Activated CD4-positive, CD25-positive, alpha-beta regulatory T cell (primary cell): ENCODE data around the gene TNFRSF9.

Experiments used
- DNase-seq, 4 experiments: peaks; one replicate each; lab custom pipeline; 2025; lab: John Stamatoyannopoulos, UW

TNFRSF9 gene

DNA sequence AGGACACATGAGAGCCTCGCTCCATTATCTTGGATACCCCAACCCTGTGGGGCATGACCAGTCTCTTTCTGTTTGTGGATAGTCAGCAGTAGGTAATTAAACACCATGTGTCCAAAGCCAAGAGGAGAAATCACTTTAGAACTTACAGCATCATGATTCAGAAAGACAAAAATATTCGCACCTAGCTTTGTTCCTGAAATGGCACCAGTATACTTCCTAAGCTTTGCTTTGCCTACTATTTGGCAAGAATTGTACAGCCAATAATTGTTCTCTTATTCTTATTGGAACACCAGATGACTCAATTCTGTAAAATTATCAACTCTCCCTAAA is 24.2 kb downstream of the TNFRSF9 start:
- DNase-seq = no peak

DNA sequence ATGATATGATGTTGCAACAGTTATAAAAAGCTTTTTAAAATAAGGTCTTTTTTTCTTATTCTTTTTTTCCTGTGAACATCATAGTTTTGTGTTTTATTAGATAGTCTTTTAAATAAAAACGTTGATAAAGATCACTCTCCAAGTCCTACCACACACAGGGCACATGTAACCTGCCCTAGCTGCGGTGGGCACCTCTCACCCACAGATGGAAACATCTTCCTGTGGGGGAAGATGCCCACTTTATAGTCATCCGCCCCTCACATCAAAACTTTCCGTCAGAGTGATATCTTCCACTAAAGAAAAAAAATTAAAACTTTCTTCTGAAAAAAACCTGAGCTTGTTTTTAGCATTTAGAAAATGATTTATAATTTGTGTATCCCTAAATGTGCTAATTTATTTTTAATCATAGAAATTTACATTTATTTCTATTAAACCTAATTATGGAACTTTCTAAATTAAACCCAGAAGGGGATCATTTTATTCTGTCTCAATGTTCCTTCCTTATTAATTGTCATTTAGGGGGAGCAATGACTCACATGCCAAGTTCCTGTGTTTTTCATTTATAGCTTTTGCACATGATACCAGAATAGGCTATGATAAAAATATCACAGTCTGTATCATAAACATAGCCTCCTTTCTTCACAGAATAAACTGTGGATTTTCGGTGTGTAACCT is 24.7 kb downstream of the TNFRSF9 start:
- no peak for DNase-seq

DNA sequence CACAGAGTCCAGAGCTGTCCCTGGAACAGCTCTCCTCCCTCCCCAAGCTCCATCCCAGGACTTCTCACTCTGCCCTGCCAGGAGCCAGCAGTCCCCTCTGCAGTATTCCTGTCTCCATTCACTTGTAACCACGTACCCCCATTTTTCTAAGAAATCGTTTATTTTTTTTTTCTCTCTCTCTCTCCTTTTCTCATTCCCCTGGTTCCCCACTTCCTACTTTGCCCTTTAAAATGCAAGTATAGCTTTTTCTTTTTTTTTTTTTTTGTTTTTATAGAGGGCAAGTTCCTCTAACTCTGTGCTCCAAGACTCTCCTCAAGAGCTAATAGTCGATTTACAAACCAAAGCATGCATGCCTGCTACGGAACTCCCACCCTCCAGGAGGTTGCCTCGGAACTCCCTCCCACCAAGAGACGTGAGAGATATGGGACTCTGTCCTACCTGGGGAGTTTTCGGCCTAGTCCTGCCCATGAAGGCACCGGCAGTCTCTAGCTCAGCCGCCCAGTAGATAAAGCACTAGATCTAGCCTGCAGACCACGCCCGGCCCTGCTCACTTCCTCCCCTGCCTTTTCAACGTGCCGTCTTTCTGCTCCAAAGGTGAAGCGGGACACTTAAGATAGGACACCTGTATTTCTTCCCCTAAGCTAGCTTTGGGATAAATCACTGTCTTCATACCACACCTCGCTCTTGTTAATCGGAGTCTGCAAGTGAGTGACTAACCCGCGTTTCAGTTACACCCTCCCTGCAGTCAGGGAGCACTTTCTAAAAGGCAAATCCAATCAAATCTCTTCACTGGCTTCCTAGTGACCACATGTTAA is 27.7 kb downstream of the TNFRSF9 start:
- DNase-seq = peak in 1 of 4 experiments; percentile 3

DNA sequence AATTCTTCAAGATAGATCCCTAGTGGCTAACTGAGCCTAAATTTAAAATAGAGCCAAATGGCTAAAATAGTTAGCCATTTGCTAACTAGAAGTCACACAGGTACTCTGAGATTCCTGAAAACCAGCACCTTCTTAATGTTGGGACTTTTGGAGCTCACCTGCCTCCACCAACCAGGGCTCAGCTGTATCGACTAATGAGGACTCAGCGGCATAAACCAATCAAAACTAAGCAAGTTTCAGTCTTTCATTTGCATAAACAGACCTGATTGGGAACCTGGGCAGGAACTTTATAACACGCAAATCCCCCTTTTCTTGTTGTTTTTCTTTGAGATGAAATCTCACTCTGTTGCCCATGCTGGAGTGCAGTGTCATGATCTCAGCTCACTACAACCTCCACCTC is 28.5 kb downstream of the TNFRSF9 start:
- no peak for DNase-seq

DNA sequence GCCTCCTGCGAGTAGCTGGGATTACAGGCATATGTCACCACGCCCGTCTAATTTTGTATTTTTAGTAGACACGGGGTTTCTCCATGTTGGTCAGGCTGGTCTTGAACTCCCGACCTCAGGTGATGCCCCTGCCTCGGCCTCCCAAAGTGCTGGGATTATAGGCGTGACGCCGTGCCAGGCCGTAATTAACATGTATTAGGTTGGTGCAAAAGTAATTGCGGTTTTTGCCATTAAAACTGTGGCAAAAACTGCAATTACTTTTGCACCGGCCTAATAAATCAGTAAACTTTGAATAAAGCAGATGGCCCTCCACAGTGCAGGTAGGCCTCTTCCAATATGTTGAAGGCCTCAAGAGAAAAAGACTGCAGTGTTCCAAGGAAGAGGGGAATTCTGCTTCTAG is 35.4 kb downstream of the TNFRSF9 start:
- no peak for DNase-seq

- DNase-seq = peak in 3 of 4 experiments; percentile 21 to 28 (median 24)
Measured at GRCh38 chr1:7902478-7903085, 38.1 kb downstream of the TNFRSF9 start.

DNA sequence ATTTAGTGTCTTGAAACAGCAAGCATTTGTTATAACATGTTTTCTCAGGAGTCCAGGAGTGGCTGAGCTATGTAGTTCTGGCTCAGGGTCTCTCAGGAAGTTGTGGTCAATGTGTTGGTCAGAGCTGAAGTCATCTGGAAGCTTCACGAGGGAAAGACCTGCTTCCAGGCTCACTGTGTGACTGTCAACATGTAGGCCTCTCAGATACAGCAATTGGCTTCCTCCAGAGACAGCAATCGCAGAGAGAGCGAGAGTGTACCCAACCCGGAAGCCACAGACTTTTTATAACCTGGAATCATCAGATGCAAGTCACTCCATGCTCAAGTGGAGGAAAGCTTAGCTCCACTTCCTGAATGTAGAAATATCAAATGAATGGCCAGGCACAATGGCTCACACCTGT is 40.9 kb downstream of the TNFRSF9 start:
- DNase-seq = no peak

GRCh38 chr1:7898962-7899361 is 41.7 kb downstream of the TNFRSF9 start:
- DNase-seq = no peak

DNA sequence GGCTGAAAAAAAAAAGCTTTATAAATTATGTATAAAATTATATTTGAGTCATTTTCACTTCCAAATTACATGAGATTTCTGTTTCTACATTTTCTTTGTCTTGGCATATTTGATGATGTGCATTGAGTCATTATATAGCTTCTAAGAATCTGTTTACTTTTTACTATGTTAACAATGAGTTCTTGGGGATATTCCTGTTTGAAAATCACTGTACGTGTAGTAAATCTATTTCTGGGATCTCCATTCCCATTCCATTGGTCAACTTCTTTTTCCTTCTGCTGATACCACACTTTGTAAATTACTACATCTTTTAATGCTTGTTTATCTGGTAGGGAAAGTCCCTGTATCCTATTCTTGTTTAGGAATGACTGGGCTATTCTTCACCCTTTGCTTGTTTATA is 43.6 kb downstream of the TNFRSF9 start:
- no peak for DNase-seq

DNA sequence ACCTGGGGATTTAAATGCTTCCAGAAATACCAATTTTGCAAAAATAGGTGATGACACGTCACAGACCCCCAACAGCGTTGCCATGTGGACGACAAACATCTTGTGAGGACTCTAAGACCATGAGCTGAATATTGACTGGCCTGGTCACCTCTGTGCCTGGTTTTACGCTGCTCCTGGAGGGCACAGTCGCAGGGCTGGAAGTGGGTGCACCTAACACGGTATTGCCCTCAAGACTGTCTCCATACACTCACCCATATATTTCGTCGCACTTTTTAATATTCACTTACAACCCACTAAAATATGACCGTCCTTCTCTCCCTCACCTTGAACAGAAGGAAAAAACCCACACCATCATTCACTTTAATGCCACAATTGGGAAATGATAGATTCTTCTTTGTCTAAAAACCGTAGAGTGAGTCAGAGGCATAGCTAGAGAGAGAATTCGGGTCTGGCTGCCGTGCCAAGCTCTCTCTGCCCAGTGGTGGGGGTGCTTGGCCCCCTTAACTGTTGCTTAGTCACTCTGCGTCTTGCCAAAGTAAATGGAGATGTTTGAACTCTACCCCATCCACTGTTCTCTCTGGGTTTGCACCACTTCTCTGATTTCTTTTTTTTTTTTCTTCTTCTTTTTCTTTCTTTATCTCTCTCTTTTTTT is 47.0 kb downstream of the TNFRSF9 start:
- DNase-seq = no peak

GRCh38 chr1:7891804-7892203 is 48.8 kb downstream of the TNFRSF9 start:
- no peak for DNase-seq

- DNase-seq = no peak
Measured at GRCh38 chr1:7890853-7891252, 49.8 kb downstream of the TNFRSF9 start.

GRCh38 chr1:7888248-7889081 is 52.2 kb downstream of the TNFRSF9 start:
- no peak for DNase-seq

GRCh38 chr1:7886405-7886745 is 54.3 kb downstream of the TNFRSF9 start:
- DNase-seq = no peak

- no peak for DNase-seq
Measured at GRCh38 chr1:7885513-7886404, 54.9 kb downstream of the TNFRSF9 start.

DNA sequence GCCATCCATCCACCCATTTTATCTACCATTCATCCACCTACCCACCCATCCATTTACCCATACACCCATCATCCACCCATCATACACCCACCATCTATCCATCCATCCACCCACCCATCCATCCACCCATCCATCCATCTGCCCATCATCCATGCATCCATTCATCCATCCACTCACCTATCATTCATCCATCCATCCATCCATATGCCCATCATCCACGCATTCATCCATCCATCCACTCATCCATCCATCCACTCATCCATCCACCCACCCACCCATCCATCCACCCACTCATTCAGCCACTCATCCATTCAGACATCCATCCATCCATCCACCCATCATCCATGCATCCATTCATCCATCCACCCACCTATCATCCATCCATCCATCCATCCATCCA is 55.9 kb downstream of the TNFRSF9 start:
- DNase-seq = no peak

DNA sequence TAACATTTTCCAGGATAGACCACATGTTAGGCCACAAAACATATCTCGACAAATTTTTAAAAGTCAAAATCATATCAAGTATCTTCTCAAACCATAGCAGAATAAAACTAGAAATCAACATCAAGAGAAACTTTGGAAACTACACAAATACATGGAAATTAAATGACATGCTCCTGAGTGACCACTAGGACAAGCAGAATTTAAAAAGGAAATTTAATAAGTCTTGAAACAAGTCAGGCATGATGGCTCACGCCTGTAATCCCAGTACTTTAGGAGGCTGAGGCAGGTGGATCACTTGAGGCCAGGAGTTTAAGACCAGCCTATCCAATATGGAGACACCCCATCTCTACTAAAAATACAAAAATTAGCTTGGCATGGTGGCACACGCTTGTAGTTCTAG is 61.4 kb downstream of the TNFRSF9 start:
- no peak for DNase-seq

DNA sequence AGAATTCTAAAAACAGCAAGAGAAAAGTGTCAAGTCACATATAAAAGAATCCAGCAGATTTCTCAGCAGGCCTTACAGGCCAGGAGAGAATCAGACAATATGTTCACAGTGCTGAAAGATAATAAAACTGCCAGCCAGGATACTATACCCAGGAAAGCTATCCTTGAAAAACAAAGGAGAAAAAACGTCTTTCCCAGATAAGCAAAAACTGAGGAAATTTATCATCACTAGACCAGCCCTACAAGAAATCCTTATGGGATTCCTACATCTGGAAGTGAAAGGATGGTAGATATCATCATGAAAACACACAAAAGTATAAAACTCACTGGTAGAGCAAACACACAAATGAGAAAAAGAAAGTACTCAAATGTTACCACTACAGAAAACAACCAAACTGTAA is 62.6 kb downstream of the TNFRSF9 start:
- no peak for DNase-seq

GRCh38 chr1:7873801-7874795 is 66.5 kb downstream of the TNFRSF9 start:
- no peak for DNase-seq

- DNase-seq = no peak
Measured at GRCh38 chr1:7871136-7871535, 69.5 kb downstream of the TNFRSF9 start.
